GM12878 (cell line): ENCODE data around the gene EDC3.

Experiments used
- EP300 ChIP-seq, 2 experiments: fragments of 150-350 bp in 1 of 2; IDR thresholded peaks; 2 replicates each; pipeline ENCODE4 v1.6.1; 2011 to 2012; ENCODE audit warnings: low read depth in 2 of 2, low read length in 2 of 2, borderline replicate concordance in 1 of 2, improper control_type of control experiment in 1 of 2, inconsistent platforms in 1 of 2; ENCODE audit not compliant: control insufficient read depth in 1 of 2
- SMC3 ChIP-seq: IDR thresholded peaks from 2 replicates; pipeline ENCODE4 v1.6.1; 2011; ENCODE audit warnings: low read length, improper control_type of control experiment, borderline replicate concordance
- TBL1XR1 ChIP-seq: IDR thresholded peaks from 2 replicates; pipeline ENCODE4 v1.6.1; 2012; ENCODE audit warnings: low read depth, low read length, improper control_type of control experiment
- ZSCAN29 ChIP-seq: fragments of 450-650 bp; IDR thresholded peaks from 2 replicates; pipeline ENCODE4 v1.6.1; 2017; ENCODE audit warnings: mild to moderate bottlenecking, moderate library complexity
- TF ChIP-seq, protein P1 (sequence below), 3 experiments: IDR thresholded peaks in 2 of 3; conservative IDR thresholded peaks in 1 of 3; 2 replicates each; pipeline ENCODE4 v1.5.1; 2011; ENCODE audit warnings: low read depth in 3 of 3, low read length in 3 of 3, mild to moderate bottlenecking in 3 of 3, control low read depth in 2 of 3, moderate library complexity in 2 of 3, inconsistent platforms in 1 of 3, mixed read lengths in 1 of 3; ENCODE audit not compliant: control insufficient read depth in 2 of 3, insufficient read depth in 1 of 3; ENCODE audit errors: extremely low read depth in 1 of 3

GRCh38 chr15:74742422-74742821, 46.6 kb upstream of the EDC3 start:
- TF ChIP-seq, protein P1, sequence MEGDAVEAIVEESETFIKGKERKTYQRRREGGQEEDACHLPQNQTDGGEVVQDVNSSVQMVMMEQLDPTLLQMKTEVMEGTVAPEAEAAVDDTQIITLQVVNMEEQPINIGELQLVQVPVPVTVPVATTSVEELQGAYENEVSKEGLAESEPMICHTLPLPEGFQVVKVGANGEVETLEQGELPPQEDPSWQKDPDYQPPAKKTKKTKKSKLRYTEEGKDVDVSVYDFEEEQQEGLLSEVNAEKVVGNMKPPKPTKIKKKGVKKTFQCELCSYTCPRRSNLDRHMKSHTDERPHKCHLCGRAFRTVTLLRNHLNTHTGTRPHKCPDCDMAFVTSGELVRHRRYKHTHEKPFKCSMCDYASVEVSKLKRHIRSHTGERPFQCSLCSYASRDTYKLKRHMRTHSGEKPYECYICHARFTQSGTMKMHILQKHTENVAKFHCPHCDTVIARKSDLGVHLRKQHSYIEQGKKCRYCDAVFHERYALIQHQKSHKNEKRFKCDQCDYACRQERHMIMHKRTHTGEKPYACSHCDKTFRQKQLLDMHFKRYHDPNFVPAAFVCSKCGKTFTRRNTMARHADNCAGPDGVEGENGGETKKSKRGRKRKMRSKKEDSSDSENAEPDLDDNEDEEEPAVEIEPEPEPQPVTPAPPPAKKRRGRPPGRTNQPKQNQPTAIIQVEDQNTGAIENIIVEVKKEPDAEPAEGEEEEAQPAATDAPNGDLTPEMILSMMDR (IDR thresholded peaks at IDR 0.05 in 2 of 3, conservative IDR thresholded peaks at IDR 0.05 in 1 of 3; ENCODE audit: control insufficient read depth in 2 of 3, extremely low read depth in 1 of 3, insufficient read depth in 1 of 3, low read depth in 3 of 3, low read length in 3 of 3) = no peak
- TF ChIP-seq ZSCAN29 (no peak), TBL1XR1 (no peak), SMC3 (no peak), EP300 (IDR thresholded peaks at IDR 0.05; ENCODE audit: borderline replicate concordance in 1 of 2, control insufficient read depth in 1 of 2, low read depth in 2 of 2, low read length in 2 of 2) (no peak)
